ENCODE measurements around the gene MCU.

Gene MCU

GRCh38 chr10:72802332-72802731, 110.4 kb downstream of the MCU start:
- DNase-seq (ENCODE audit: low spot score) = no peak

- no peak for DNase-seq (ENCODE audit: low spot score)
Measured at GRCh38 chr10:72802763-72803505, 111.0 kb downstream of the MCU start.

GRCh38 chr10:72808001-72808400, 116.1 kb downstream of the MCU start:
- no peak for DNase-seq (ENCODE audit: low spot score)

- DNase-seq (ENCODE audit: low spot score) = no peak
Measured at GRCh38 chr10:72809006-72809405, 117.1 kb downstream of the MCU start.

GRCh38 chr10:72810976-72811375, 119.0 kb downstream of the MCU start:
- DNase-seq (ENCODE audit: low spot score) = no peak

GRCh38 chr10:72812415-72812752, 120.4 kb downstream of the MCU start:
- DNase-seq (ENCODE audit: low spot score) = no peak

GRCh38 chr10:72812753-72813430, 120.9 kb downstream of the MCU start:
- no peak for DNase-seq (ENCODE audit: low spot score)

GRCh38 chr10:72814099-72814790, 122.3 kb downstream of the MCU start:
- no peak for DNase-seq (ENCODE audit: low spot score)

- DNase-seq (ENCODE audit: low spot score) = no peak
Measured at GRCh38 chr10:72816565-72816964, 124.6 kb downstream of the MCU start.

GRCh38 chr10:72818076-72818475, 126.1 kb downstream of the MCU start:
- no peak for DNase-seq (ENCODE audit: low spot score)

- DNase-seq (ENCODE audit: low spot score) = no peak
Measured at GRCh38 chr10:72819053-72819452, 127.1 kb downstream of the MCU start.

GRCh38 chr10:72821606-72822005, 129.7 kb downstream of the MCU start:
- no peak for DNase-seq (ENCODE audit: low spot score)

GRCh38 chr10:72822342-72822986, 130.5 kb downstream of the MCU start:
- DNase-seq (ENCODE audit: low spot score) = no peak

GRCh38 chr10:72825163-72825562, 133.2 kb downstream of the MCU start:
- no peak for DNase-seq (ENCODE audit: low spot score)

- DNase-seq (ENCODE audit: low spot score) = no peak
Measured at GRCh38 chr10:72826346-72826745, 134.4 kb downstream of the MCU start.

GRCh38 chr10:72828294-72828693, 136.4 kb downstream of the MCU start:
- no peak for DNase-seq (ENCODE audit: low spot score)

GRCh38 chr10:72830625-72831024, 138.7 kb downstream of the MCU start:
- no peak for DNase-seq (ENCODE audit: low spot score)

- DNase-seq (ENCODE audit: low spot score) = no peak
Measured at GRCh38 chr10:72831696-72832409, 139.9 kb downstream of the MCU start.

- no peak for DNase-seq (ENCODE audit: low spot score)
Measured at GRCh38 chr10:72832701-72833100, 140.8 kb downstream of the MCU start.

- DNase-seq (ENCODE audit: low spot score) = peak; percentile 49
Measured at GRCh38 chr10:72834183-72834825, 142.4 kb downstream of the MCU start.

GRCh38 chr10:72840319-72840718, 148.4 kb downstream of the MCU start:
- DNase-seq (ENCODE audit: low spot score) = no peak

All from SK-N-DZ (cell line).